B cell (primary cell): Measurements from ENCODE around the gene EIPR1. TPM values are rescaled to one million over a fixed set of nuclear protein-coding genes. Genes with fewer than 3 reads are reported as not detected.

Experiments
- ATAC-seq: fragments of 200-7000 bp; cut with Tn5 transposase; one replicate; pipeline ENCODE4 v1.10.0; 2021; ENCODE audit warnings: low read depth, mild to moderate bottlenecking, moderate number of reproducible peaks, moderate library complexity
- CTCF ChIA-PET: fragments of 350-600 bp; sonication (Branson Sonifier 250); formaldehyde crosslinking; loops from one replicate; lab custom pipeline; 2021; ENCODE audit warnings: antibody characterized with exemption, inconsistent platforms; lab: Charles Lee
- POLR2A ChIA-PET: fragments of 350-600 bp; sonication (Branson Sonifier 250); formaldehyde crosslinking; loops from one replicate; lab custom pipeline; 2021; ENCODE audit warnings: antibody characterized with exemption; lab: Charles Lee
- DNase-seq: peaks from one replicate; pipeline ENCODE4 v3.0.0; 2013
- H2AFZ ChIP-seq: 2 replicates; pipeline ENCODE4 v1.6.1; 2012; ENCODE audit warnings: mild to moderate bottlenecking, low read depth, low read length; ENCODE audit not compliant: insufficient read depth, poor library complexity, severe bottlenecking
- H3K27ac ChIP-seq, 2 donors: 1 replicate in 1 of 2; 2 replicates in 1 of 2; pipeline ENCODE4 v1.5.1; 2012 to 2013; ENCODE audit warnings: low read length in 2 of 2, mild to moderate bottlenecking in 2 of 2, moderate library complexity in 1 of 2
- H3K27me3 ChIP-seq, 4 experiments: fragments of 200-600 bp in 1 of 4; sonication (generic) in 1 of 4; replicated peaks in 1 of 4; 1 replicate in 2 of 4; 2 replicates in 2 of 4; pipeline versions ENCODE4 v1.6.1 to v1.7.0; 2013 to 2016; ENCODE audit warnings: low read length in 3 of 4, mild to moderate bottlenecking in 2 of 4, mixed read lengths in 1 of 4, moderate library complexity in 1 of 4; ENCODE audit not compliant: insufficient read depth in 4 of 4, control insufficient read depth in 3 of 4; ENCODE audit errors: control extremely low read depth in 1 of 4
- H3K36me3 ChIP-seq, 2 experiments: replicated peaks in 1 of 2; 1 replicate in 1 of 2; 2 replicates in 1 of 2; pipeline versions ENCODE4 v1.6.1 to v1.7.1; 2013; ENCODE audit warnings: low read length in 1 of 2; ENCODE audit not compliant: insufficient read depth in 2 of 2, control insufficient read depth in 1 of 2; ENCODE audit errors: control extremely low read depth in 1 of 2, extremely low read depth in 1 of 2
- H3K4me1 ChIP-seq, 2 donors: fragments of 200-600 bp in 1 of 2; sonication (generic) in 1 of 2; 1 replicate in 1 of 2; 2 replicates in 1 of 2; pipeline versions ENCODE4 v1.5.1 to v1.6.1; 2013 to 2017; ENCODE audit warnings: low read length in 2 of 2; ENCODE audit not compliant: control insufficient read depth in 2 of 2, insufficient read depth in 2 of 2
- H3K4me2 ChIP-seq: replicated peaks from 2 replicates; pipeline ENCODE3; 2012; ENCODE audit warnings: mild to moderate bottlenecking, low read depth, low read length; ENCODE audit not compliant: poor library complexity, severe bottlenecking
- H3K4me3 ChIP-seq, 5 experiments: fragments of 200-600 bp in 1 of 5; sonication (generic) in 1 of 5; 1 replicate in 3 of 5; 2 replicates in 2 of 5; pipeline versions ENCODE4 v1.5.1 to v1.7.0; 2011 to 2016; ENCODE audit warnings: low read length in 4 of 5, mild to moderate bottlenecking in 4 of 5, low read depth in 2 of 5, control low read depth in 1 of 5, moderate library complexity in 1 of 5; ENCODE audit not compliant: insufficient read depth in 1 of 5; ENCODE audit errors: control extremely low read depth in 1 of 5, extremely low read depth in 1 of 5
- H3K79me2 ChIP-seq: fragments of 200-600 bp; sonication (generic); one replicate; pipeline ENCODE4 v1.6.0; 2016; ENCODE audit warnings: low read length; ENCODE audit not compliant: control insufficient read depth, insufficient read depth
- H3K9ac ChIP-seq: fragments of 200-600 bp; sonication (generic); 2 replicates; pipeline ENCODE4 v1.6.1; 2017; ENCODE audit warnings: mild to moderate bottlenecking, low read length, moderate library complexity
- H3K9me3 ChIP-seq, 3 donors: one replicate each; pipeline versions ENCODE4 v1.6.1 to v1.7.1; 2013; ENCODE audit warnings: low read length in 2 of 3; ENCODE audit not compliant: control insufficient read depth in 2 of 3, insufficient read depth in 1 of 3; ENCODE audit errors: control extremely low read depth in 1 of 3
- H4K20me1 ChIP-seq: 2 replicates; pipeline ENCODE4 v1.6.0; 2012; ENCODE audit warnings: mild to moderate bottlenecking, low read length; ENCODE audit not compliant: insufficient read depth, control insufficient read depth, poor library complexity, severe bottlenecking
- H3K27ac Mint-ChIP-seq: one replicate; pipeline ENCODE4 v1.8.0; 2021; ENCODE audit warnings: mixed read lengths
- H3K27me3 Mint-ChIP-seq: one replicate; pipeline ENCODE4 v1.8.0; 2021; ENCODE audit warnings: mixed read lengths
- H3K4me1 Mint-ChIP-seq: one replicate; pipeline ENCODE4 v1.8.0; 2021; ENCODE audit warnings: mixed read lengths
- H3K4me3 Mint-ChIP-seq: one replicate; pipeline ENCODE4 v1.8.0; 2021; ENCODE audit warnings: mixed read lengths
- H3K9me3 Mint-ChIP-seq: one replicate; pipeline ENCODE4 v1.8.0; 2022; ENCODE audit warnings: mixed read lengths; ENCODE audit not compliant: insufficient read depth
- CTCF ChIP-seq: fragments of 200-600 bp; IDR thresholded peaks from one replicate; pipeline ENCODE4 v1.8.0; 2022; ENCODE audit warnings: antibody characterized with exemption, mild to moderate bottlenecking
- EZH2 ChIP-seq: IDR thresholded peaks from 2 replicates; pipeline ENCODE4 v1.6.1; 2012; ENCODE audit warnings: borderline replicate concordance, low read depth, mild to moderate bottlenecking, moderate library complexity, low read length; ENCODE audit not compliant: insufficient read depth, poor library complexity, severe bottlenecking
- WGBS: methylation state at CpG from one replicate; pipeline ENCODE4 v1.1.5; 2013; ENCODE audit warnings: missing lambda C conversion rate; ENCODE audit not compliant: insufficient coverage; 5-methylcytosine and 5-hydroxymethylcytosine counted together
- intact Hi-C: fragments of 100-400 bp; cut with micrococcal nuclease; formaldehyde crosslinking; loops from one replicate; pipeline ENCODE4 v1.10.0; 2022
- polyA plus RNA-seq: library from polyadenylated mRNA; depleted of rRNA; stranded (reverse); fragments of >200 nt; gene quantifications from 2 replicates; pipeline ENCODE4 v1.2.3, GENCODE V29; 2012
- total RNA-seq, 2 donors: library from RNA; stranded (reverse); fragments of 120-200 nt in 1 of 2; gene quantifications; 1 replicate in 1 of 2; 2 replicates in 1 of 2; pipeline versions ENCODE4 v1.2.3 to v1.2.4, GENCODE V29; 2013 to 2022

The EIPR1 gene
- total and polyA plus RNA-seq, 2 donors (not counting 1 experiment from before 2014, with no cell fraction given): 31.8 to 37.0 TPM

GRCh38 chr2:3342324-3342723 is 35.3 kb downstream of the EIPR1 start:
- no peak overlapping the region for H3K27ac Mint-ChIP-seq
- peaks cover 3% of the 10 kb centered on the region for H3K79me2 ChIP-seq
- ChIA-PET CTCF (no interaction called here), POLR2A (no interaction called here)
- H4K20me1 ChIP-seq: no peaks in the 10 kb centered on the region
- WGBS: over 99% methylated on average over 9 of the region's 9 CpGs
- DNase-seq (no peak), ATAC-seq (no peak)
- H3K9me3 ChIP-seq: no peaks in the 10 kb centered on the region
- H3K9me3 Mint-ChIP-seq: no peaks in the 10 kb centered on the region
- H3K9ac ChIP-seq: no peak overlapping the region
- intact Hi-C loops: no loop called here
- H3K4me2 ChIP-seq: no peak overlapping the region
- H3K27ac ChIP-seq: no peak overlapping the region
- H3K4me3 Mint-ChIP-seq: no peak overlapping the region
- H3K27me3 ChIP-seq: no peaks in the 10 kb centered on the region
- H3K36me3 ChIP-seq: peaks cover 0 to 11% of the 10 kb centered on the region in 2 experiments
- H3K4me3 ChIP-seq: no peak overlapping the region
- TF ChIP-seq CTCF (no peak), EZH2 (no peak)
- no peaks in the 10 kb centered on the region for H3K27me3 Mint-ChIP-seq
- no peak overlapping the region for H2AFZ ChIP-seq
- no peaks in the 10 kb centered on the region for H3K4me1 ChIP-seq
- H3K4me1 Mint-ChIP-seq: no peaks in the 10 kb centered on the region

DNA sequence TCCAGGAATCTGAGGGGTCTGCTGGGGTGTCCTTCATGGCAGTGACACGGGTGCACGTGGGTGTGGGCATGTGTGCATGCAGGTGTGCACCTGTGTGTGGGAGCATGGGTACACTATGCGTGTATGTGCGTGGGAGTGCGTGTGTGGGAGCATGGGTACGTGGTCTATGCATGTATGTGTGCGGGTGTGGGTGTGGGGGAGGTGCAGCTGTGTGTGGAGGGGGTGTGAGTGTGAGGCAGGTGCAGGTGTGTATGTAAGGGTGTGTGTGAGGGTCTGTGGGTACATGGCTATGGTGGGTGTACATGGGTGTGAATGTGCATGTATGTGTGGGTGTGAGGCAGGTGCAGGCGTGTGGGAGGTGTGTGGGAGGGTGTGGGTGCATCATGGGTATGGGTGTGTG is 36.3 kb downstream of the EIPR1 start:
- no peaks in the 10 kb centered on the region for H3K4me1 ChIP-seq
- peaks cover 3% of the 10 kb centered on the region for H3K79me2 ChIP-seq
- intact Hi-C loops: no loop called here
- ChIA-PET CTCF (no interaction called here), POLR2A (no interaction called here)
- H3K4me3 ChIP-seq: no peak overlapping the region
- H3K36me3 ChIP-seq: peaks cover 0 to 7% of the 10 kb centered on the region in 2 experiments
- TF ChIP-seq CTCF (no peak), EZH2 (no peak)
- Mint-ChIP-seq H3K27ac (no peak overlapping the region), H3K27me3 (no peaks in the 10 kb centered on the region), H3K4me3 (no peak overlapping the region), H3K9me3 (no peaks in the 10 kb centered on the region), H3K4me1 (no peaks in the 10 kb centered on the region)
- no peak overlapping the region for H2AFZ ChIP-seq
- H4K20me1 ChIP-seq: no peaks in the 10 kb centered on the region
- H3K27ac ChIP-seq: no peak overlapping the region
- H3K9me3 ChIP-seq: no peaks in the 10 kb centered on the region
- H3K27me3 ChIP-seq: no peaks in the 10 kb centered on the region
- DNase-seq: no peak
- no peak overlapping the region for H3K9ac ChIP-seq
- no peak for ATAC-seq
- WGBS: 99% methylated on average over 8 of the region's 8 CpGs
- H3K4me2 ChIP-seq: no peak overlapping the region
